A673 (cell line): ENCODE results near the gene GART. TPM values are rescaled to one million over a fixed set of nuclear protein-coding genes. Genes with fewer than 3 reads are reported as not detected.

Experiments
- BruUV-seq: library from RNA; stranded (reverse); fragments of 400-500 nt; replicated peaks from 2 replicates; lab custom pipeline; 2021; lab: Mats Ljungman, UMichigan
- CTCF ChIA-PET: fragments of 300-600 bp; sonication (Branson Sonifier 250); formaldehyde crosslinking; loops from one replicate; lab custom pipeline; 2022; ENCODE audit warnings: antibody characterized with exemption; lab: Charles Lee
- POLR2A ChIA-PET: fragments of 300-600 bp; sonication (Branson Sonifier 250); formaldehyde crosslinking; loops from one replicate; lab custom pipeline; 2022; ENCODE audit warnings: antibody characterized with exemption; ENCODE audit not compliant: low non-redundant PET; lab: Charles Lee
- DNase-seq: peaks from one replicate; pipeline ENCODE4 v3.0.0-alpha.2; 2015; ENCODE audit warnings: low spot score
- H3K27ac ChIP-seq: fragments of 200-600 bp; sonication (generic); 2 replicates; pipeline ENCODE4 v1.5.1; 2016; ENCODE audit warnings: mixed run types, low read depth, mild to moderate bottlenecking, mixed read lengths, antibody characterized with exemption, low read length; ENCODE audit not compliant: poor library complexity, severe bottlenecking
- H3K27me3 ChIP-seq: fragments of 200-600 bp; sonication (generic); replicated peaks from 2 replicates; pipeline ENCODE4 v1.6.1; 2017; ENCODE audit warnings: mixed run types, low read depth, mild to moderate bottlenecking, mixed read lengths, antibody characterized with exemption, low read length; ENCODE audit not compliant: insufficient read depth, poor library complexity
- H3K36me3 ChIP-seq: fragments of 200-600 bp; sonication (generic); 2 replicates; pipeline ENCODE4 v1.6.1; 2016; ENCODE audit warnings: mixed run types, mild to moderate bottlenecking, mixed read lengths, antibody characterized with exemption, low read length; ENCODE audit not compliant: insufficient read depth, poor library complexity, severe bottlenecking
- H3K4me1 ChIP-seq: fragments of 200-600 bp; sonication (generic); 2 replicates; pipeline ENCODE4 v1.6.1; 2017; ENCODE audit warnings: mixed run types, mild to moderate bottlenecking, mixed read lengths, antibody characterized with exemption, low read length; ENCODE audit not compliant: insufficient read depth, poor library complexity, severe bottlenecking
- H3K4me3 ChIP-seq: fragments of 200-600 bp; sonication (generic); 2 replicates; pipeline ENCODE4 v1.5.1; 2016; ENCODE audit warnings: low read depth, mixed run types, mild to moderate bottlenecking, mixed read lengths, low read length; ENCODE audit not compliant: poor library complexity, severe bottlenecking
- H3K9me3 ChIP-seq: fragments of 200-600 bp; sonication (generic); 2 replicates; pipeline ENCODE4 v1.6.1; 2016; ENCODE audit warnings: mixed run types, low read depth, mild to moderate bottlenecking, mixed read lengths, antibody characterized with exemption, low read length; ENCODE audit not compliant: poor library complexity, severe bottlenecking
- EZH2 ChIP-seq: fragments of 200-600 bp; sonication (generic); IDR thresholded peaks from 2 replicates; pipeline ENCODE4 v1.6.1; 2017; ENCODE audit warnings: borderline replicate concordance, low read depth, mild to moderate bottlenecking, mixed read lengths, antibody characterized with exemption, low read length; ENCODE audit not compliant: poor library complexity, severe bottlenecking
- intact Hi-C: fragments of 100-400 bp; cut with micrococcal nuclease; formaldehyde crosslinking; loops from one replicate; pipeline ENCODE4 v1.10.0; 2022; ENCODE audit not compliant: unreplicated experiment
- total RNA-seq: library from RNA; stranded (reverse); gene quantifications from 2 replicates; pipeline ENCODE4 v1.2.3, GENCODE V29; 2021
- TF ChIP-seq, protein P1 (sequence below): fragments of 300-800, 200-600 bp; sonication (generic); conservative IDR thresholded peaks from 2 replicates; pipeline ENCODE4 v1.5.1; 2017; ENCODE audit warnings: low read depth, mild to moderate bottlenecking, antibody characterized with exemption, low read length, moderate library complexity, mixed read lengths

Gene GART
- total RNA-seq, 1 experiment from 2014 or later, result 210 TPM

DNA sequence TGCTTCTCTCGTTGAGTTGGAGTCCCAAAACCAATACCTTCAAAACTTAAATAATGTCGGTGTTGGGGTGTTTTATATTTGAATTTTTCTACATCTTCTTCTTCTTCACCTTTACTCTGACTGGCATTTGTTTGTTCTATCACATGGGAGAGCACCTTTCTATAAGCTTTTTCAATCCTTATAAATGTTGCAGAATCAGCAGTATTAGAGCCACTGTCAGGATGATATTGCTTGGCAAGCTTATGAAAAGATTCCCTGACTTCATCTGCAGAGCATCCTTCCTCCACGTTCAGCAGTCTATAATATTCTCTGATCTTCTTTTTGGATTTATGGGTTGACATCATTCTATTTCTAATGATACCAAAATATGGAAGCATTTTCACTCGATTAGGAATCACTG, 53.0 kb downstream of the GART start:
- ChIA-PET POLR2A (no interaction called here), CTCF (interaction anchor here (0.5 kb wide), 1 partner anchor 43 kb away, joined by 4 read pairs; no protein-coding TSS in a partner anchor)
- no peaks in the 10 kb centered on the region for H3K9me3 ChIP-seq
- H3K36me3 ChIP-seq, result no peaks in the 10 kb centered on the region
- no peak for DNase-seq
- no peak overlapping the region for H3K4me3 ChIP-seq
- no TSS peak for BruUV-seq
- H3K4me1 ChIP-seq, result peaks cover 4% of the 10 kb centered on the region
- H3K27ac ChIP-seq, result no peak overlapping the region
- no peak for TF ChIP-seq EZH2
- TF ChIP-seq, protein P1, sequence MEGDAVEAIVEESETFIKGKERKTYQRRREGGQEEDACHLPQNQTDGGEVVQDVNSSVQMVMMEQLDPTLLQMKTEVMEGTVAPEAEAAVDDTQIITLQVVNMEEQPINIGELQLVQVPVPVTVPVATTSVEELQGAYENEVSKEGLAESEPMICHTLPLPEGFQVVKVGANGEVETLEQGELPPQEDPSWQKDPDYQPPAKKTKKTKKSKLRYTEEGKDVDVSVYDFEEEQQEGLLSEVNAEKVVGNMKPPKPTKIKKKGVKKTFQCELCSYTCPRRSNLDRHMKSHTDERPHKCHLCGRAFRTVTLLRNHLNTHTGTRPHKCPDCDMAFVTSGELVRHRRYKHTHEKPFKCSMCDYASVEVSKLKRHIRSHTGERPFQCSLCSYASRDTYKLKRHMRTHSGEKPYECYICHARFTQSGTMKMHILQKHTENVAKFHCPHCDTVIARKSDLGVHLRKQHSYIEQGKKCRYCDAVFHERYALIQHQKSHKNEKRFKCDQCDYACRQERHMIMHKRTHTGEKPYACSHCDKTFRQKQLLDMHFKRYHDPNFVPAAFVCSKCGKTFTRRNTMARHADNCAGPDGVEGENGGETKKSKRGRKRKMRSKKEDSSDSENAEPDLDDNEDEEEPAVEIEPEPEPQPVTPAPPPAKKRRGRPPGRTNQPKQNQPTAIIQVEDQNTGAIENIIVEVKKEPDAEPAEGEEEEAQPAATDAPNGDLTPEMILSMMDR, result no peak
- no peaks in the 10 kb centered on the region for H3K27me3 ChIP-seq
- intact Hi-C loops, result no loop called here

DNA sequence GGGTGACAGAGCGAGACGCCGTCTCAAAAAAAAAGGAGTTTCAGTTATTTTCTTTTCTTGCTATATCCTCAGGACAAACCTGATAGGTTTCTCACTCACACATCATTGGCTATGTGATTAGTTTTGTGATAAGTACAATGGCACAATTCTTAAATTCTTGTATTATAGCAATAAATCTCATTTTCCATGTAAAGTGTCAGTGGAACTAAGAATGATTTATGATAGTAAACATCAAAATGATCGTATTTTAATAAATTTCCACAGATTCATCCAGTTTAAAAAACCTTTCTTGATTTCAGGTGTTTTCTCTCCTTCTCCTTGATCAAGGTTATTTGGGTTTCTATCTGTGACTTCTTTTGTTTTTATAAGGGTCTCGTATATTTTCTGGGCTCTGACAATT, 53.9 kb downstream of the GART start:
- DNase-seq, result no peak
- CTCF ChIA-PET, result no interaction called here
- POLR2A ChIA-PET, result no interaction called here
- Histone ChIP-seq H3K9me3 (no peaks in the 10 kb centered on the region), H3K27me3 (no peaks in the 10 kb centered on the region), H3K4me3 (no peak overlapping the region), H3K27ac (no peak overlapping the region), H3K36me3 (no peaks in the 10 kb centered on the region), H3K4me1 (peaks cover 4% of the 10 kb centered on the region)
- BruUV-seq, result no TSS peak
- intact Hi-C loops, result no loop called here
- TF ChIP-seq, protein P1, result no peak
- TF ChIP-seq EZH2, result no peak

DNA sequence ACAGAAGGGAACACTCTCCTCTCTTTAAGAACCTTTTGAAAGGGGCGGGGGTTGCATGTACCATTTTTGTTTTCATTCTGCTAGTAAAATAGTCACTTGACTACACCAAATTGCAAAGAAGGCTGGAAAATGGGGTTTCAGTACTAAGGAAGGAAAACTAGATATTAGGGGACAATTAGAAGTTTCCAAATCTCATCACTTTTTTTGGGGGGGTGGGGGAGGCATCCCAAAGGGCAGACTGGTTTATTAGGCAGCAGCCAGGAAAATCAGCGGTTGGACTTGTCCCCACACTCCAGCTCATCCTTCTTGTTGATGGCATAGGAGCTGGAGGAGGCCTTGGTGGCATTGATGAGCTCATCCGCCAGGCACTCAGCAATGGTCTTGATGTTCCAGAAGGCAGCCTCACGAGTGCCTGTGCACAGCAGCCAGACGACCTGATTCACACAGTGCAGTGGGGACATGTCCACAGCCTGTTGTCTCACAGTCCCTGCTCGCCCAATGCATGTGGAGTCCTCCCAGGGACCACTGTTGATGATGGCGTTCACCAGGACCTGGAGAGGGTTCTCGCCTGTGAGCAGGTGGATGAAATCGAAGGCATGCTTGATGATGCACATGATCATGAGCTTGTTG, 60.5 kb downstream of the GART start:
- TF ChIP-seq, protein P1, result no peak
- ChIA-PET POLR2A (no interaction called here), CTCF (no interaction called here)
- no peaks in the 10 kb centered on the region for H3K36me3 ChIP-seq
- H3K4me1 ChIP-seq, result peaks cover 7% of the 10 kb centered on the region
- no peak overlapping the region for H3K27ac ChIP-seq
- intact Hi-C loops, result no loop called here
- no peaks in the 10 kb centered on the region for H3K9me3 ChIP-seq
- no peak for DNase-seq
- no peaks in the 10 kb centered on the region for H3K27me3 ChIP-seq
- BruUV-seq, result no TSS peak
- H3K4me3 ChIP-seq, result no peak overlapping the region
